CD4-positive, alpha-beta T cell treated with Interleukin-2 at 100 ng/mL for 4 hours (primary cell): Measurements from ENCODE around the gene EMP1.
A peak's percentile ranks its signal among the peaks of the same experiment; 100 is the strongest.

Source experiments
- DNase-seq: peaks from one replicate; pipeline ENCODE4 v3.0.0-alpha.2; 2020; ENCODE audit warnings: low spot score

Gene EMP1

DNA sequence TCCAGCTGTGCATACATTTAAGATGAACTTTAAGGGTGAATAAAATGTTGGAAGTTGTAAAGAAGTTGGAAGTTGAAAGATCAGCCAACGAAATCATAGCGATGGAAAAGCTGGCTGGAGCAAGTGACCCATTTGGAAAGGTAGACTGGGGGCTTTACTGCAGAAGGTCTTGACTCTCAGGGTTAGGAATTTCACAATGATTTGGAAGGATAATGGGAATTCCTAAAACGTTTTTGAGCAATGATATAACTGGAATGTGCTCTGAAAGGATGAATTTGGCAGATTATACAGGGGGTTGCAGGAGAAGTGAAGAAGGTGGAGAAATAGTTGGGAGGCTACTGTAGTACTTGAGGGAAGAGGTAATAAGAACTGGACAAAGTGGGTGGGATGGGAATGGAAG, 27.4 kb downstream of the EMP1 start:
- no peak for DNase-seq

DNA sequence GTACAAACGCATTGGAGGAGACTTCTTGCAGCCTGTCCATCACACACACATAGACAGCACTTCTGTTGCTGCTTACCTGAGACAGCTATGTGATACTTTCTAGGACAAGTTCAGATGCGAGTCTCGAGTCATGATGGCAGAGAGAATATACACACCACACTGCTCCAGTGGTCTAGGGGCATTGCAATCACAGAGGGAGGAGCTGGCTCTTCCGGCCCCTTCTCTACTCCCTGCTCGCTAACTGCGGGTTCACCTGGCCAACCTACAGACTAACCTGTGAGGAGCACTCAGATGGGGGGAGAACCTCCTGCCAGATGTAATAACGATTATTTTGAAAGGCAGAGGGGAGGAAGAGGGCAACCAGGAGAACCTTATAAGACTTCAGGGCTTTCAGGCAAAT, 30.7 kb downstream of the EMP1 start:
- DNase-seq = no peak

- no peak for DNase-seq
These were observed 32.1 kb downstream of the EMP1 start for GRCh38 chr12:13228579-13228978.

GRCh38 chr12:13229504-13229903, 33.0 kb downstream of the EMP1 start:
- DNase-seq = no peak

DNA sequence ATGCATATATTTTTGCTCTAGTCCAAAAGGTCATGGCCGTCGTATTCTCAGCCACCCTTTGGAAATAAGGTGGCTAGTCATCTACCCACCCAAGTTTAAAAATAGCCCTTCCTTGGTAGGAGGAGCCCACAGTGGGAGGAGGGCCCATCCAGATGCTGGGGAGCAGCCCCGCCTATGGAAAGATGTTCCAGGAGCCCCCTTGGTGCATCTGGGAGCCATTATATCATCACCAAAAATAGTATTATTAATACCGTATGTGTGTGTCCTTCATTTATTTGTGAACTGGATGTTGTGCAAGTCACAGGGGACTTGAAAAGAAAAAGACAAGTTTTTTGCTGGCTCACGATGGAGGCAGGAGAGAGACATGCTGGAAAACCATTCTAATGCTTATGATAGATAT, 34.0 kb downstream of the EMP1 start:
- no peak for DNase-seq

- DNase-seq = peak; percentile 50
These were observed 37.5 kb downstream of the EMP1 start for GRCh38 chr12:13233830-13234641.

DNA sequence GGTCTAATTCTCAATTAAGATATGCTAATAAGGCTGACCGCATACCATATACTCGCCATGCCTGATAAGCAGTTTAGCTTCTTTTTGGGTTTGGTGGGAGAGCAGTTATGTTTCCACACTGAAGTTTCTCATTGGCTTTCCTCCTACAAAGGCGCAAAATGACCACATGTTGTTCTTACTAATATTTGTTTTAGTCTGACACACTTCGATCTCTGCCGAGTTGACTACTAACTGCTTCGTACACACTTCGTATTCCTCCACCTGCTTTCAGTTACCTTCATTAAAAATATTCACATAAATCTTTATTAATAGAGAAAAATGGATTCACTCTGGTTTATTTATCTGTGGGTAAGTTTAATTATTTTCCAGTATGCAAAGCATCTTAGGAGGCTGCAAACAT, 41.7 kb downstream of the EMP1 start:
- no peak for DNase-seq

DNA sequence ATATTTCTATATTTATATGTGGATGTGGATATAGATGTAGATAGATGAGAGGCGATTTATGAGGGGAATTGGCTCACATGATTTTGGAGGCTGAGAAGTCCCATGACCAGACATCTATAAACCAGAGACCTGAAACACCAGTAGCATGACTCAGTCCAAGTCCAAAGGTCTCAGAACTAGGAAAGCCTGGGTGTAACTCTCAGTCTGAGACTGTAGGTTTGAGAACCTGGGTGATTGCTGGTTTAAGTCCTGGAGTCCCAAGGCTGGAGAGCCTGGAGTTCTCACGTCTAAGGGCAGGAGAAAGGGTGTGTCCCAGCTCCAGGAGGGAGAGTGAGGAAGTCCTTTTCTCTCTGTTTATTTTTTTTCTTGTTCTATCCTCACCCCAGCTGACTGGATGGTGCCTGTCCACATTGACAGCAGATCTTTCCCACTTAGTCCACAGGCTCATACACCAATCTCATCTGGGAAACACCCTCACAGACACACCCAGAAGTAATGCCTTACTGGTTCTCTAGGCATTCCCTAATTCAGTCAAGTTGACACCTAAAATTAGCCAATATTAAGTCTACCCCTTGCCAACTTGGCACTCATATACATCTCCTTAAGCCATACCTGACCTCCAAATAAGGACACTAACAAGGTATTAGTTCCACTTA, 45.4 kb downstream of the EMP1 start:
- DNase-seq = no peak

DNA sequence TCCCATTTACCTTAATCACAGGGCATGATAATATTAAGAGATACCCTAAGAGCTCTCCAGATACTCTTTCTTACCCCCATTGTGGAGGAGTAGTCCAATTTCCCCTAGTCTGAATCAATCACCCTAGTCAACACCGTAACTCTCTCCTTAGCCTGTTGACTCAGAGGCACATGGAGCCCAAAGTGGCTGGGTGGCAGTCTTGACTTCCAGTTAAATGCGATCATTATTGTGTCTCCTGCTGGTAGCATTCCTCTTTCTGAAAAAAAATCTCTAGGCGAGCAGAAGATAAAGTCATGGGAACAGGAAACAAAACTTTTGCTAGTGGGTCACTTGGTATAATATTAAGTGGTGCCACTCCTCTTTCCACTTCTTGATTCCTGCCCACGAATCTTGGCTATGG, 46.4 kb downstream of the EMP1 start:
- DNase-seq = no peak

GRCh38 chr12:13243516-13244070, 47.1 kb downstream of the EMP1 start:
- no peak for DNase-seq

DNA sequence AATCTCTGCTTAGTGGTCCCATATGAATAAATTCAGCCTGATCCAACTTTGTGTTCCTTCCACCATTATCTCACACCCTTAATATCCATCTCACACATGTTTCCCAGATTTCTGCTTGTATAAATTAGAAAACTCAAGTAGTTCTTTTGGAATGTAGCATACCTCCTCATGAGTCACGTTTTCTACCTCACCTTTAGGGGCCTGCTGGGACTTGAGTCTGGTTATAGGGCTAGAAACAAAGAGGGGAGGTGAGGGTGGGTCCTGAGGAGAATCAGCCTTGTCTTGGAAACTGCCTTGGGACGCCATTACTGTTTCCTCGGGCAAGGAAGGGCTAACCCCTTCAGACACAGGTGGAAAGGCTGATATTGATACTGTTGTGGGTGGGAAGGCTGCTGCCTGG, 51.1 kb downstream of the EMP1 start:
- DNase-seq = no peak

- DNase-seq = no peak
These were observed 52.4 kb downstream of the EMP1 start for GRCh38 chr12:13248964-13249363.

DNA sequence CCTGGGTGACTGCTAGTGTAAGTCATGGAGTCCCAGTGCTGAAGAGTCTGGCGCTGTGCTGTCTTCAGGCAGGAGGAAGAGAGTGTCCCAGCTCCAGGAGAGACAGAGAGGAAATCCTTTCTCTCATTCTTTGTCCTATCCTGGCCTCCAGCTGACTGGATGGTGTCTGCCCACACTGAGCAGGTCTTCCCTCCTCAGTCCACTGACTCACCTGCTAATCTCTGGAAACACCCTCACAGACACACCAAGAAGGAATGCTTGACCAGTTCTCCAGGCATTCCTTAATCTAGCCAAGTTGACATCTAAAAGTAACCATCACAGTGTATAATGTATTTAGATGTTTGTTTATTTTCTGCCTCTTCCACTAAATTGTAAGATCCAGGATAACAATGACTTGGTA, 53.9 kb downstream of the EMP1 start:
- no peak for DNase-seq

- DNase-seq = no peak
These were observed 55.0 kb downstream of the EMP1 start for GRCh38 chr12:13251521-13251920.

- no peak for DNase-seq
These were observed 55.5 kb downstream of the EMP1 start for GRCh38 chr12:13252024-13252423.

DNA sequence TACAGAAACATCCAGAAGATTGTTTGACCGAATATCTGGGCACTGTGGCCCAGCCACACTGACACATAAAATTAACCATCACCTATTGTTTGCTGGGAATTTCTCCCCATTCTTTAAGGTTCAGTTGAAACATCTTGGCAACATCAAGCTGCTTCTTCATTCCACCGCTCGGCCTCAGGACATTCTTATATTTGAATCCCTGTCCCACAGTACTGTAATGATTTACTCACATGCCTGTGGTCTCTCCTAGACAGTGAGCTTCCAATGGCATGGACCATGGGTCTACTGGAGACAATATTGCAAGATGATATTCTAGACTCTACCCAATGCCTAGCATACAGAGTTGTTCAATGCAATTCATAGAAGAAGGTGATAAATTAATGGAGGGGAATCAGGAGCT, 56.1 kb downstream of the EMP1 start:
- no peak for DNase-seq

GRCh38 chr12:13253966-13254760, 57.6 kb downstream of the EMP1 start:
- DNase-seq = no peak

GRCh38 chr12:13255792-13256691, 59.5 kb downstream of the EMP1 start:
- peak; percentile 72 for DNase-seq

- no peak for DNase-seq
These were observed 60.1 kb downstream of the EMP1 start for GRCh38 chr12:13256692-13257045.

GRCh38 chr12:13257356-13257875, 60.9 kb downstream of the EMP1 start:
- no peak for DNase-seq

DNA sequence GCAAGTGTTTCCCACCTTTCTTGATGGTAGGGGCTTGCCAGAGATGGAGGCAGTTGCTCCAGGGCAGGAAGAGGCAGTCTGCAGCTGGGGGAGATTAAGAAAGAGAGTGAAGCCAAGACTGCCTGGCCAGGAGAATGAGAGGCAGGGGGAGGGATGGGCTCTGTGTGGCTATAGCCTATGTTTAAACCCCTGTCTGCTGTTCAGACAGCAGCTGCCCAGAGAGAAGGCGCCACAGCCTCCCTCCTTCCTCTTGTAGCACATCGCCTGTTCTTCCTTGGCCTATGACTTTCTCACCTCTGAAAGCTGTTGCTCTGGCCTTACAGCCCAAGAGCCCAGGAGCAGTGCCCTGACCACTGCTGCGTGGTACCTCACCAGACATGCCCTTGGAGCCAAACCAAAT, 61.7 kb downstream of the EMP1 start:
- DNase-seq = no peak
